K562 treated with DMSO at 1 percent for 48 hours (cell line): ENCODE data around the gene KERA. TPM values are rescaled to one million over a fixed set of nuclear protein-coding genes. Genes with fewer than 3 reads are reported as not detected.

Source experiments
- total RNA-seq: library from RNA; unstranded; fragments of 300-600 nt; gene quantifications from 2 replicates; pipeline ENCODE4 v1.2.3, GENCODE V29; 2022; ENCODE audit warnings: low replicate concordance; ENCODE audit errors: extremely low read depth

The KERA gene, protein sequence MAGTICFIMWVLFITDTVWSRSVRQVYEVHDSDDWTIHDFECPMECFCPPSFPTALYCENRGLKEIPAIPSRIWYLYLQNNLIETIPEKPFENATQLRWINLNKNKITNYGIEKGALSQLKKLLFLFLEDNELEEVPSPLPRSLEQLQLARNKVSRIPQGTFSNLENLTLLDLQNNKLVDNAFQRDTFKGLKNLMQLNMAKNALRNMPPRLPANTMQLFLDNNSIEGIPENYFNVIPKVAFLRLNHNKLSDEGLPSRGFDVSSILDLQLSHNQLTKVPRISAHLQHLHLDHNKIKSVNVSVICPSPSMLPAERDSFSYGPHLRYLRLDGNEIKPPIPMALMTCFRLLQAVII
- not detected in 2 replicates for total RNA-seq

GRCh38 chr12:91057368-91058165 lies at the start of gene KERA:
KERA (minus strand) TSS chr12:91058024; CDS start chr12:91056281, 1,743 bp downstream.

DNA sequence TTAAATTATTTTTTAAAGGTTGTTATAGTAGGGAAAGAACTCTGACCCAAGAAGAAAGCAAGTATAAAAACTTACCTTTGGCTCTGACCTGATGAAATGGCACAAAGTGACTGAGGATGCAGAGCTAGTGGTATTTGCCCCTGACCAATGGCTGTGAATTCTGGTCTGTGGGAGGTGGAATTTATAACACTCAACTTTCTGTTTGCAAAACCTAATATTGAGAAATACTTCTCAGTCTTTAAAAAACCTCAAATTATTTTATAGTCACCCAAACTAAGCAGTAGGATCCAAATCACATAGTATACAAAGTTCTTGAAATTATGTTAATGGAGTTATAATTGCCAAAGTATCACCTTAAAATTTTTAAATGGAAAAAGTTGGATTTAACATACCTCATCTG lies 53.0 kb downstream of the KERA start, which contains the start of gene EPYC:
Gene EPYC (minus strand): TSS at position 101 of the 400 bp plus-strand sequence. CDS start 2,407 bp downstream, outside the sequence.

Other genes with a start within 250 kb of the KERA start
- gene CCER1, start 102.8 kb downstream of the KERA start, total RNA-seq, result not detected in 2 replicates
- not detected in 2 replicates for gene EPYC, start 53.1 kb downstream of the KERA start, total RNA-seq
- not detected in 2 replicates for gene LUM, start 53.5 kb upstream of the KERA start, total RNA-seq
- not detected in 2 replicates for gene DCN, start 124.8 kb upstream of the KERA start, total RNA-seq